Eye (tissue), 1 donor: ENCODE results near the gene LCK.

ENCODE experiments used
- DNase-seq: peaks from one replicate; pipeline ENCODE4 v3.0.0-alpha.2; 2015

Gene LCK

DNA sequence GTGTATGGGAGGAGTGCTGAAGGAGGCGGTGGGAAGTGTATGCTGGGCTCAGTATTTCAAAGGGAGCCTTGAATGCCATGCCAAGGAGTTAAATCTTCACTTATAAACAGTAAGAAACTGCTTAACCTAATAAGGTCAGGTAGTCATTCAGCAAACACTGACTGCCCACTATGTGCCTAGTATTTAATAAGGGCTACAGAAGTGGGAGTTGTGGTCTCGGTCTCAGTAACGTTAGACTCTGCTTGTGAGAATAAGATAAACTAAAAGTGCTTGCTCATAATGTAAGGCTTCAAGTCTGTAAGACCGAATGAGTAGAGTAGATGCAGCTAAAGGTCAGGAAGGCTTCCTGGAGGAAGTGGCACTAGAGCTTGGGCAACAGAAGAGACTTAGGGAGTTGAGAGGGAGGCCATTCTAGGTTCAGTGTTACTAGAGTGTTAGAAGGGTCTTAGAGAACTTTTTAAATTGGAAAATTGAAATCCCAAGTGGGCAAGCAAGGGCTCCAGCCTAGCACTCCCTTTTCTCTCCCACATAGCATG, 78.9 kb downstream of the LCK start:
- no peak for DNase-seq

DNA sequence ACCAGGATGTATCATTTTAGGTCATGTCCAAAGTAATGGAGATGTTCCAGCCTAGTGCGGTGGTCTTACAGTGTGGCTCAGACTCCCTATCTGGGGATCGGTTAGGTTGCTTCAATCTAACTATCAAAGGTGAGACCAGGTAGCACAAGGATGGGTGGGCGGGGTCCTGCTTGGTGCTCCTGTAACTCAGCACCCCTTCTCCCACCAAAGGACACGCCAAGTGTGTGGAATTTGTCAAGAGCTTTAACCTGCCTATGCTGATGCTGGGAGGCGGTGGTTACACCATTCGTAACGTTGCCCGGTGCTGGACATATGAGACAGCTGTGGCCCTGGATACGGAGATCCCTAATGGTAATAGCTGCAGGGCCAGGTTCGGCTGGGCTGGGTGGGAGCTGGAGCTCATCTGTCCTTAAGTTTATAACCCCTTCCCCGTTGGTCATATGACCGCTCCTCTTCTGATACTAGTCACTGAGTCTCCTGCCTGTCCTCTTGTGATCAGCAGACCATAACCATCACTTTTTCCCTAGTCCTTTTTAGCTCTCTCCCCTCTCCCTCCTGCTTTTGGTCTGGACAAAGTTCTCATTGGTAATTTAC, 79.6 kb downstream of the LCK start:
- DNase-seq = no peak

DNA sequence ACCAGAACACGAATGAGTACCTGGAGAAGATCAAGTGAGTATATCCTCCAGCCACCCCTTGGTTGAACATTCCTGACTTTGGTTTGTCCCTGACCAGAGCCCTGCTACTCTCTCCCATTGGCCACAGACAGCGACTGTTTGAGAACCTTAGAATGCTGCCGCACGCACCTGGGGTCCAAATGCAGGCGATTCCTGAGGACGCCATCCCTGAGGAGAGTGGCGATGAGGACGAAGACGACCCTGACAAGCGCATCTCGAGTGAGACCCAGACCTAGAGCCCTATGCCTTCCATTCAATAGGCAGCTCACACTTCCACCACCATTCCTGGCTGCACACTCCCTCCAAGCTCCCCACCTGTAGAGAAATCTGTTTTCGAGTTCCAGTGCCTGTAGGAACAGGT, 80.5 kb downstream of the LCK start:
- DNase-seq = no peak

DNA sequence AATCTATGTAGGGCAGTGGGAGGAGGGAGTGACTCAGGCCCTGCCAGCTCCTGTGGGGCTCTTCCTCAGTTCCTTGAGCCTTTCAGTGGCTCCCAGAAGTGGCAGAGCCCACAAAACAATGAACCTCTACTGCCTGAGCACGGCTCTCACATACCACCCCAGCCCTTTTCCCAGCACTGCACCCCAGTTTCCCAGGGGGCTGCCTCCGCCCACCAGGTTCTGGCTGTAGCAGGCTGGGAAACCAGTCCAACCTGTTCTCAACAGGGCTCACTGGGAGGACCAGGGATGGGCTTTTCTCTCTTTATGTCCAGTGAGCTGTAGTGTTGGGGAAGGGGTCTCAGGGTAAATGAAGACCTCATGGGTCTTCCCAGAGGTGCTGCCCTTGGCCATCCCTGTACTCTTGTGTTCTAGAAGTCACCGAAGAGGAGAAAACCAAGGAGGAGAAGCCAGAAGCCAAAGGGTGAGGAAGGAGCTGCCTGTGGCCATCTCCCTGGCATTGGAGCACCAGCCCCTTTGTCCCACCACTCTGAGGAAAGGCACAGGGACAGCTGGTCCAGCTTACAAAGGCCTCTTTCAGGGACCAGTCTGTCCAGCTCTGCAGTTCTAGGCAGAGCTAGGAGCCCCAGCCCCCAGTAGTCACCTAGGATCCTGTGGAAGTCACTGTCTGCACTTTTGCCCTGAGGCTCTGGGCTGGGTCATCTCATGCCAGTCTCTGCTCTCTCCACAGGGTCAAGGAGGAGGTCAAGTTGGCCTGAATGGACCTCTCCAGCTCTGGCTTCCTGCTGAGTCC, 81.4 kb downstream of the LCK start:
- DNase-seq = peak; percentile 32

DNA sequence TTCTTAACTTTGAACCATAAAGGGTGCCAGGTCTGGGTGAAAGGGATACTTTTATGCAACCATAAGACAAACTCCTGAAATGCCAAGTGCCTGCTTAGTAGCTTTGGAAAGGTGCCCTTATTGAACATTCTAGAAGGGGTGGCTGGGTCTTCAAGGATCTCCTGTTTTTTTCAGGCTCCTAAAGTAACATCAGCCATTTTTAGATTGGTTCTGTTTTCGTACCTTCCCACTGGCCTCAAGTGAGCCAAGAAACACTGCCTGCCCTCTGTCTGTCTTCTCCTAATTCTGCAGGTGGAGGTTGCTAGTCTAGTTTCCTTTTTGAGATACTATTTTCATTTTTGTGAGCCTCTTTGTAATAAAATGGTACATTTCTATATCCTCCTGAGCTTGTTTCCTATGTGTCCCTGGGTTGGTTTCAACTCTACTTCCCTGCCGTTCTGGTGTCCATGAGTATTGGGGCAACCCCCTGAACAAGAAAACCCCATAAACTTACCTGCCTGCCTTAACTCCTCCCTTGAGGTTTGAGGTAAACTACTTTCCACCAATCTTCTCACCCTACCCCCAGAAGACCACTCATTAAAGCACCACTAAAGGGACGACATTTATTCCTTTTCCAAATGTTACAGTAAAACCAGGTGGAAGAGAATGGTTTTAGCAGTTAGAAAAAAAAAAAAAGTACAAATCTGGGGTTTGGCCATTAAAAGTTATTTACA, 82.3 kb downstream of the LCK start:
- no peak for DNase-seq

DNA sequence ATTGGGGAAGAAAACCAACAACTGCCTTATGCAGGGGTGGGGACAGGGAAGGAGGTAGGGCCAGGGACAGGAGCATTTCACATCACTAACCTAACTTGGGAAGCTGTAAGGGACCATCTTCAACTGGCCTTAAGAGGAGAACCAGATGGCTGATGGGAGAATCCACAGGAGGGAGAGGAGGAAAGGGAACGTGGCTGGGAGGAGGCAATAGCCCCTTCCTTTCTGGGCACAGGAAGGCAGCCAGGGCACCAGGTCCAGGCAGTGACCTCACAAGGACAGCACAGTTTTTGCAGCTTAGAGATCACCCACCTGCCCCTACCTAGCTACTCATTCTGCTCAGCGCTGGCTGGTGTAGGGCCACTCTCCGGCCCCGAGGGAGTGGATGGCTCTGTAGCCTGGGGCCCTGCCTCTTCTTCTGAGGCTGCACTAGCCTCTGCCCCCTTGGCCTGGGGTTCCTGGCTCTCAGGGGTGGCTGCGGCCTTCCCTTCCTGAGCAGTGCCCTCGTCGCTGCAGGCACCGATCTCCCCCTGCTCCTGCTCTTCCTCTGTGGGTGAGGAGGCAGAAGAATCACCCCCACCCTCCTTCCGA, 83.3 kb downstream of the LCK start:
- peak; percentile 33 for DNase-seq

DNA sequence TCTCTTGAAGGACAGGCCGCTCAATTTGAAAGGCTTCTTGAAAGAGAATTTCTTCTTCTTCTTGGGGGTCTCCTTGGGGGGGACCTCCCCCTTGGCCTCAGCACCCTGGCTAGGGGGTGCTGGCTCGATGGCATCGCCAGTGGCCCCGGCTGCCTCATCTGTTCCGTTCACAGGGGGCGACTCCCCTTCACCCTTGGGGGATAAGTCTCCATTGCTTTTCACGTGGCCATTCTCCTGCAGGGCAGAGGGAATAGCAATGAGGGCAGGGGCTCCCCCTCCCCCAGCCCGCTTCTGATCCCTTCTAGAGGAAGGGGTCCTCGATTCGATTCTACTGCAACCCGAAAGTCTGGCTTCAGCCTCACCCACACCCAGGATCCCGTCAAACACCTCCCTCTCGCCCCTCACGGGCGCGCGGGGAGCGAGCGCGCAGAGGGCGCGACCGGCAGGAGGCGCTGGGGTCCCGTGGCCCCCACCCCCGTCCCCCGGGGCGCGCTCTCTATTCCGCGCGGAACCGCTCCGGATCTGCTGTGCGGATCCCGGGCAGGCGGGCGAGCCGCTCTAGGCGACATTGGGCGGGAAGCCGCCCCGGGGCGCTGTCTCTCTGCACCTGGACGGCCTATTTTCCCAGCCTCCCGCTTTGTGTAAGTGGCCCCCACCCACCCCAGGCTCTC, 83.9 kb downstream of the LCK start:
- peak; percentile 83 for DNase-seq

DNA sequence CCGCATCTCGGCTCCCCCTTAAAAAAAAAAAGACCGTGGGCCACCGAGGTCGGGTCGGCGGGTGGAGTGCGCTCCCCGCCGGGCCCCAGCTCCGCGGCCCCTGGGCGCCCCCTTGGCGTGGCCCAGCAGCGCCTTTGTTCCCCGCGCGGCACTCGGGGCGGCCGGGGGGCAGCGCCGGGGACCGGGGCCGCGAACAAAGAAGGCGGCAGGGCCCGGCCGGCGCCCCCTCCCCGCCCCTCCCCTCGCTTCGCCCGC, 84.4 kb downstream of the LCK start:
- no peak for DNase-seq
